Naive thymus-derived CD4-positive, alpha-beta T cell (primary cell): Measurements from ENCODE around the gene KCNQ2. TPM values are rescaled to one million over a fixed set of nuclear protein-coding genes. Genes with fewer than 3 reads are reported as not detected.

Source experiments
- ATAC-seq: fragments of 150-1000 bp; cut with Tn5 transposase; 2 replicates; pipeline ENCODE4 v1.10.0; 2021; ENCODE audit warnings: mild to moderate bottlenecking, moderate library complexity
- CTCF ChIA-PET: fragments of 350-600 bp; sonication (Branson Sonifier 250); formaldehyde crosslinking; loops from one replicate; lab custom pipeline; 2021; ENCODE audit warnings: antibody characterized with exemption; lab: Charles Lee
- POLR2A ChIA-PET: fragments of 350-600 bp; sonication (Branson Sonifier 250); formaldehyde crosslinking; loops from one replicate; lab custom pipeline; 2021; ENCODE audit warnings: antibody characterized with exemption, inconsistent platforms; lab: Charles Lee
- DNase-seq, 9 donors: peaks; one replicate each; pipeline versions ENCODE4 v3.0.0 to v3.0.0-alpha.2; 2020 to 2022; ENCODE audit warnings: mixed read lengths in 1 of 9
- H3K27ac ChIP-seq: one replicate; pipeline ENCODE4 v1.7.0; 2013; ENCODE audit warnings: mild to moderate bottlenecking, low read depth, low read length, moderate library complexity
- H3K27me3 ChIP-seq, 2 donors: one replicate each; pipeline ENCODE4 v1.7.0; 2013; ENCODE audit warnings: low read length in 2 of 2, mild to moderate bottlenecking in 2 of 2, moderate library complexity in 2 of 2; ENCODE audit not compliant: control insufficient read depth in 2 of 2, insufficient read depth in 2 of 2
- H3K36me3 ChIP-seq, 3 experiments: 1 replicate in 2 of 3; 2 replicates in 1 of 3; pipeline ENCODE4 v1.7.0; 2013; ENCODE audit warnings: low read length in 3 of 3, mild to moderate bottlenecking in 3 of 3, moderate library complexity in 1 of 3; ENCODE audit not compliant: insufficient read depth in 3 of 3, control insufficient read depth in 2 of 3
- H3K4me1 ChIP-seq, 2 donors: one replicate each; pipeline ENCODE4 v1.7.0; 2013; ENCODE audit warnings: low read length in 2 of 2, mild to moderate bottlenecking in 2 of 2, moderate library complexity in 1 of 2; ENCODE audit not compliant: control insufficient read depth in 2 of 2, insufficient read depth in 2 of 2
- H3K4me3 ChIP-seq: 2 replicates; pipeline ENCODE4 v1.7.0; 2013; ENCODE audit warnings: mild to moderate bottlenecking, low read length
- H3K9me3 ChIP-seq, 3 experiments: 1 replicate in 2 of 3; 2 replicates in 1 of 3; pipeline ENCODE4 v1.7.0; 2013; ENCODE audit warnings: low read length in 3 of 3; ENCODE audit not compliant: control insufficient read depth in 2 of 3
- H3K27ac Mint-ChIP-seq, 9 donors: one replicate each; pipeline ENCODE4 v1.8.0; 2020 to 2022; ENCODE audit warnings: mixed read lengths in 9 of 9, mild to moderate bottlenecking in 8 of 9, moderate library complexity in 5 of 9, inconsistent platforms in 2 of 9
- H3K27me3 Mint-ChIP-seq, 5 donors: one replicate each; pipeline ENCODE4 v1.8.0; 2021 to 2022; ENCODE audit warnings: mixed read lengths in 5 of 5, mild to moderate bottlenecking in 1 of 5
- H3K36me3 Mint-ChIP-seq, 5 donors: one replicate each; pipeline ENCODE4 v1.8.0; 2020 to 2022; ENCODE audit warnings: mixed read lengths in 5 of 5, mild to moderate bottlenecking in 3 of 5, inconsistent platforms in 1 of 5
- H3K4me1 Mint-ChIP-seq, 7 donors: one replicate each; pipeline ENCODE4 v1.8.0; 2020 to 2022; ENCODE audit warnings: mixed read lengths in 7 of 7, mild to moderate bottlenecking in 3 of 7, inconsistent platforms in 1 of 7
- H3K4me3 Mint-ChIP-seq, 10 donors: one replicate each; pipeline ENCODE4 v1.8.0; 2020 to 2022; ENCODE audit warnings: mild to moderate bottlenecking in 10 of 10, mixed read lengths in 10 of 10, moderate library complexity in 6 of 10, inconsistent platforms in 2 of 10
- H3K9me3 Mint-ChIP-seq, 11 donors: one replicate each; pipeline ENCODE4 v1.8.0; 2020 to 2022; ENCODE audit warnings: mixed read lengths in 11 of 11, mild to moderate bottlenecking in 4 of 11, inconsistent platforms in 1 of 11, moderate library complexity in 1 of 11
- intact Hi-C, 2 donors: fragments of 100-400 bp; cut with micrococcal nuclease; formaldehyde crosslinking; loops; one replicate each; pipeline ENCODE4 v1.15.1; 2023
- polyA plus RNA-seq, 2 donors: library from polyadenylated mRNA; unstranded; fragments of 300-500 nt; fragmentation: Illumina TruSeq; gene quantifications; one replicate each; pipeline ENCODE4 v1.2.3, GENCODE V29; 2021
- total RNA-seq, 6 experiments: library from RNA in 5 of 6; stranded (reverse) in 5 of 6; gene quantifications; 1 replicate in 5 of 6; 2 replicates in 1 of 6; pipeline ENCODE4 v1.2.3 and lab custom pipeline; 2021 to 2026

Gene KCNQ2
- total and polyA plus RNA-seq, 7 experiments from 2014 or later, result 0.27 to 0.72 (median 0.30) TPM; not detected in 4

DNA sequence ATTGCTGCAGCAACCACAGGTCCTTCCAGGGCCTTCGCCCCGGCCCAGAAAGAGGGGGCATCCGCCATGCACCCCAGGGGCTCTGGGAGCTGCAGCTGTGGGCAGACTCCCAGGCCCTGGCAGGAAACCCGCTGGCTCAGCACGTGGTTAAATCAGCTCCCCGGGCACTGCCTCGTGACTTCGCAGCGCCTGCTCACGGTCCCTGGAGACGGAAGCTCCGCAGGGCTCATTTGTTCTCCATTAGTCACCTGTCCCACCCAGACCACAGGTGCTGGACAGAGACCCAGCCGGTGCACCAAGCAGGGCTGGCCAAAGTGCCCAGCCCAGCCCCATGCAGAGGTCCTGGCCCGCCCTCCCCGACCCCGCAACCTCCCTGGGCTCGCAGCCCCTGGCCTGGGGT lies 14.7 kb downstream of the KCNQ2 start:
- H3K36me3 Mint-ChIP-seq, result no peaks in the 10 kb centered on the region
- ChIA-PET POLR2A (no interaction called here), CTCF (no interaction called here)
- Histone ChIP-seq H3K36me3 (no peaks in the 10 kb centered on the region), H3K27me3 (no peaks in the 10 kb centered on the region), H3K27ac (no peak overlapping the region), H3K4me1 (no peaks in the 10 kb centered on the region), H3K9me3 (no peaks in the 10 kb centered on the region), H3K4me3 (no peak overlapping the region)
- DNase-seq (no peak), ATAC-seq (no peak)
- peaks cover 20 to 41% (median 26%) of the 10 kb centered on the region in 5 donors for H3K27me3 Mint-ChIP-seq
- peaks cover 0 to 5% (median 0%) of the 10 kb centered on the region in 7 donors for H3K4me1 Mint-ChIP-seq
- intact Hi-C loops, result no loop called here
- H3K9me3 Mint-ChIP-seq, result no peaks in the 10 kb centered on the region
- peak overlapping the region in 1 of 10 donors; percentile 45 for H3K4me3 Mint-ChIP-seq
- H3K27ac Mint-ChIP-seq, result no peak overlapping the region

- peaks cover 16 to 40% (median 22%) of the 10 kb centered on the region in 5 donors for H3K27me3 Mint-ChIP-seq
- Histone ChIP-seq H3K27ac (no peak overlapping the region), H3K27me3 (no peaks in the 10 kb centered on the region), H3K4me3 (no peak overlapping the region), H3K36me3 (no peaks in the 10 kb centered on the region), H3K4me1 (no peaks in the 10 kb centered on the region), H3K9me3 (no peaks in the 10 kb centered on the region)
- ChIA-PET POLR2A (no interaction called here), CTCF (no interaction called here)
- H3K4me1 Mint-ChIP-seq, result peaks cover 0 to 5% (median 0%) of the 10 kb centered on the region in 7 donors
- H3K9me3 Mint-ChIP-seq, result no peaks in the 10 kb centered on the region
- intact Hi-C loops, result no loop called here
- H3K4me3 Mint-ChIP-seq, result peak overlapping the region in 1 of 10 donors; percentile 33
- ATAC-seq (no peak), DNase-seq (no peak)
- H3K27ac Mint-ChIP-seq, result peak overlapping the region in 1 of 9 donors; percentile 5
- H3K36me3 Mint-ChIP-seq, result no peaks in the 10 kb centered on the region
Measured at GRCh38 chr20:63456429-63457284, 15.8 kb downstream of the KCNQ2 start.

DNA sequence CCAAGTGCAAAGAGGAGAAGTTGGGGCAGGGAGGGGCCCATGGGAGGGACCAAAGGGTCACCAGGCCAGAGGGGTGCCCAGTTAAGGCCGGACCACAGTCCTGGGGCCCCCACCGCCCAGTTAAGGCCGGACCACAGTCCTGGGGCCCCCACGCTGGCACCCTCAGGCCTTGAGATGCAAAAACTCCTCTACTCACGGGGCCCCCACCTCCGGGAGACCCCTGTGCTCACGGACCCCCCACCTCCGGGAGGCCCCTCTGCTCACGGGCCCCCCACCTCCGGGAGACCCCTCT lies 16.9 kb downstream of the KCNQ2 start:
- H3K9me3 Mint-ChIP-seq, result no peaks in the 10 kb centered on the region
- H3K27ac Mint-ChIP-seq, result no peak overlapping the region
- peaks cover 0 to 5% (median 0%) of the 10 kb centered on the region in 7 donors for H3K4me1 Mint-ChIP-seq
- no peaks in the 10 kb centered on the region for H3K36me3 ChIP-seq
- ATAC-seq, result no peak
- intact Hi-C loops, result no loop called here
- H3K27me3 ChIP-seq, result no peaks in the 10 kb centered on the region
- H3K9me3 ChIP-seq, result no peaks in the 10 kb centered on the region
- no peak for DNase-seq
- H3K27me3 Mint-ChIP-seq, result peaks cover 8 to 31% (median 17%) of the 10 kb centered on the region in 5 donors
- no peak overlapping the region for H3K4me3 Mint-ChIP-seq
- H3K36me3 Mint-ChIP-seq, result no peaks in the 10 kb centered on the region
- H3K4me1 ChIP-seq, result no peaks in the 10 kb centered on the region
- no peak overlapping the region for H3K4me3 ChIP-seq
- ChIA-PET CTCF (no interaction called here), POLR2A (no interaction called here)
- H3K27ac ChIP-seq, result no peak overlapping the region

DNA sequence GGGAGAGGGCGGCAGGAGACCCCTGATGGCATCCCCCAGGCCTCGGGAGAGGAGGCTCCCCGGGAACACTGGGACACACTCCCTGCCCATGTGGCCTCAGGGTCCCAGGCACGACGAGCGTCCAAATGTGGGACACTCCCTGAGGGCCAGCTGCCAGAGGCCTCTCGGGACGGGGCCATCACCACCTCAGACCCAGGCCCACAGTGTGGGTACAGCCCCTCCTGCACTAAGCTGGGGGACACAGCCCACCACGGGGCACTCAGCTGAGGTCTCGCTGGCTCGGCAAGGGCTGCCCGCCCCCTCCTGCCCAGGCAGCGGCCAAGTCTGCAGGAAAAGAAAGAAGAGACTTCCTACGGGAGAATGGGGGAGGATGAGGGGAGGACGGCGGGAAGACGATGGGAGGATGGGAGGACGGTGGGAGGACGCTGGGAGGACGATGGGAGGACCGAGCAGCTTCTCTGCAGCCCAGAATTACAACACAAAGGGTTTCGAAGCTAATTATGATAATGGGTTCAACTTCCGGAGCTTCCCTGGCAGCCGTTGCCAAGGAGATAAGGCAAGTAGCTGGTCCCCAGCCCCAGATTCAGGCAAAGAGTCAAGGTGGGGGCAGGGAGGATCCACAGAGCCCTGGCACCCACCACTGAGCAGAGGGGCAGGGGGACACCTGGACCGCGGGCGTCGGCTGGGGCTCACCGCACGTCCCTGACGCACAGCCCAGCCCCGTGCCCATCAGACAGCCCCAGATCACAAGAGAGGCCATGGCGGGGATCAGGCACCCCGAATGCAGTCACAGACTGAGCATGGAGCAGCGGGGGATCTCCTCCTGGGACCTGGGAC lies 17.5 kb downstream of the KCNQ2 start:
- H3K9me3 ChIP-seq, result no peaks in the 10 kb centered on the region
- Mint-ChIP-seq H3K36me3 (no peaks in the 10 kb centered on the region), H3K27ac (no peak overlapping the region), H3K4me1 (peaks cover 0 to 5% (median 0%) of the 10 kb centered on the region in 7 donors), H3K9me3 (no peaks in the 10 kb centered on the region), H3K27me3 (peaks cover 6 to 27% (median 17%) of the 10 kb centered on the region in 5 donors), H3K4me3 (peak overlapping the region in 2 of 10 donors; percentile 51 to 54)
- no peak overlapping the region for H3K4me3 ChIP-seq
- H3K27ac ChIP-seq, result no peak overlapping the region
- intact Hi-C loops, result no loop called here
- no peak for DNase-seq
- ATAC-seq, result no peak
- POLR2A ChIA-PET, result no interaction called here
- H3K27me3 ChIP-seq, result no peaks in the 10 kb centered on the region
- CTCF ChIA-PET, result no interaction called here
- no peaks in the 10 kb centered on the region for H3K36me3 ChIP-seq
- H3K4me1 ChIP-seq, result no peaks in the 10 kb centered on the region

- no peaks in the 10 kb centered on the region for H3K27me3 ChIP-seq
- Mint-ChIP-seq H3K4me1 (peaks cover 0 to 5% (median 0%) of the 10 kb centered on the region in 7 donors), H3K27ac (no peak overlapping the region), H3K9me3 (no peaks in the 10 kb centered on the region), H3K27me3 (peaks cover 6 to 35% (median 13%) of the 10 kb centered on the region in 5 donors), H3K4me3 (peak overlapping the region in 1 of 10 donors; percentile 35), H3K36me3 (no peaks in the 10 kb centered on the region)
- H3K4me3 ChIP-seq, result no peak overlapping the region
- no peaks in the 10 kb centered on the region for H3K9me3 ChIP-seq
- peak; percentile 21 for ATAC-seq
- H3K36me3 ChIP-seq, result no peaks in the 10 kb centered on the region
- ChIA-PET CTCF (no interaction called here), POLR2A (no interaction called here)
- H3K27ac ChIP-seq, result no peak overlapping the region
- no peak for DNase-seq
- intact Hi-C loops, result no loop called here
- H3K4me1 ChIP-seq, result no peaks in the 10 kb centered on the region
Measured at GRCh38 chr20:63452821-63453523, 19.5 kb downstream of the KCNQ2 start.

GRCh38 chr20:63452341-63452740 lies 20.1 kb downstream of the KCNQ2 start:
- Histone ChIP-seq H3K27ac (no peak overlapping the region), H3K27me3 (no peaks in the 10 kb centered on the region), H3K4me1 (no peaks in the 10 kb centered on the region), H3K4me3 (no peak overlapping the region), H3K9me3 (no peaks in the 10 kb centered on the region), H3K36me3 (no peaks in the 10 kb centered on the region)
- no peak overlapping the region for H3K27ac Mint-ChIP-seq
- H3K4me1 Mint-ChIP-seq, result peaks cover 0 to 5% (median 0%) of the 10 kb centered on the region in 7 donors
- no peaks in the 10 kb centered on the region for H3K36me3 Mint-ChIP-seq
- DNase-seq (no peak), ATAC-seq (no peak)
- peaks cover 6 to 41% (median 19%) of the 10 kb centered on the region in 5 donors for H3K27me3 Mint-ChIP-seq
- no peaks in the 10 kb centered on the region for H3K9me3 Mint-ChIP-seq
- CTCF ChIA-PET, result no interaction called here
- POLR2A ChIA-PET, result no interaction called here
- intact Hi-C loops, result no loop called here
- H3K4me3 Mint-ChIP-seq, result no peak overlapping the region
